HG03575 (cell line): ENCODE data around the gene SPSB1.

ENCODE experiments used
- ATAC-seq: cut with Tn5 transposase; IDR thresholded peaks from one replicate; pipeline ENCODE4 v1.9.1; 2021; ENCODE audit not compliant: unreplicated experiment, insufficient number of reproducible peaks, low FRiP score; ENCODE audit errors: extremely low read depth

SPSB1 gene

DNA sequence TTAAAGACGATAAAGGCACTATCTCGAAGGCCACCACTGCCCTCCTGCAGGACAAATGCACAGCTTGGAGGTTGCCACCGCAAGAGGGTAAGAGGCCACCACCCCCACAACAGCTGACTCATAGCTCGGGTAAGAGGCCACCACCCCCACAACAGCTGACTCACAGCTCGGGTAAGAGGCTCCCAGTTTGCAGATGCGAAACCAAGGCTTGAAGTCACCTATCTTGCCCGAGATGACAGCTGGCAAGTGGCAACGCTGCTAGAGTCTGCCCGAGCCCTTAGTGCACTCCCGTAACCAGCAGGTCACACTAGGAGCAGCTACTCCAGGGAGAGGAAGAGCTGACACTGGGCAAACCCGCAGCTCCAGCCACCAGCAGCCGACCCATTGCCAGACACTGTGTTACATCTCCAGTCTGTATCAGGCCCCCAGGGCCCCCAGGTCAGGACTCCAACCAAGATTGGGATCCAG is 17.1 kb upstream of the SPSB1 start:
- no peak for ATAC-seq

DNA sequence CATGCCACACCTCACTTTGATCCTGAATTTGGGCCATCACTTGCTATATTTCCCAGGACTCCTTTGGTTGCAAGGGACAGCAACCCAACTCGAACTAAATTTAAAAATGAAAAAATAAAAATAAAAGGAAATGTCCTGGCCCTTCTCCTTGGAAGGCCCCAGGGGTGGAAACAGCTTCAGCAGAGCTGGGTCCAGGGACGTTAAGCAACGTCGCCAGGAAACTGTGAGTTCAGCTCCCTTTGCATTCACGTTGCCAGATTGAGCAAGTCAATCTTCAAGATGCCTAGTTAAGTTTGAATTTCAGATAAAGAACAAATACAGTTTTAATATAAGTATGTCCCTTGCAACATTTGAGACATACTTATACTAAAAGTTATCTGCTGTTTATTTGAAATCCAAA is 14.6 kb upstream of the SPSB1 start:
- ATAC-seq, result no peak

DNA sequence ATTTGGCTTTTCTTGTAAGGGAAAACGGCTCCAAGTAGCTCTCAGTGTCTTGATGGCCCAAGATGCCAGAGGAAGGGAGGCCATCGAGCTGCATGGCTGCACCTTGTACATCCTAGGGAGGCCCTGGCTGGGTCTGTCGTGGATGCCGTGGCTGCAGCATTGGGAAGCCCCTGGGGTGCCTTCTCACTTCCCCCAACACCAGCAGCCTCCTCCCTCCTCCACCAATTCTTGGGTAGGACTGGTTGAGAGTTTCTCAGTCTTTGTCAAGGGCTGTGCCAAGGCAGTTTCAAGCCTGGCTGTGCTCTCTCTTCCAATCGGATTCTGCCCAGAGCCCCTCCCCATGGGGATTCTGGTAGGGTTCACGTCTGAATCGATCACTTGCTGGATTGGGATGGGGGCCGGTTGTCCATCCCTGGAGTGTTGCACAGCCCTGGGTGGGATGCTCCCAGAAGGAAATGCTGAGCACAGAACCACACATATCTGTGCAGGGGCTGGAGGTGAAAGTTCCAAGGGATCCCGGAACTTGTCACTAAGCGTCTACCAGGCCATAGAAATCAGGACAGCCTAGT is 14.0 kb upstream of the SPSB1 start:
- no peak for ATAC-seq

DNA sequence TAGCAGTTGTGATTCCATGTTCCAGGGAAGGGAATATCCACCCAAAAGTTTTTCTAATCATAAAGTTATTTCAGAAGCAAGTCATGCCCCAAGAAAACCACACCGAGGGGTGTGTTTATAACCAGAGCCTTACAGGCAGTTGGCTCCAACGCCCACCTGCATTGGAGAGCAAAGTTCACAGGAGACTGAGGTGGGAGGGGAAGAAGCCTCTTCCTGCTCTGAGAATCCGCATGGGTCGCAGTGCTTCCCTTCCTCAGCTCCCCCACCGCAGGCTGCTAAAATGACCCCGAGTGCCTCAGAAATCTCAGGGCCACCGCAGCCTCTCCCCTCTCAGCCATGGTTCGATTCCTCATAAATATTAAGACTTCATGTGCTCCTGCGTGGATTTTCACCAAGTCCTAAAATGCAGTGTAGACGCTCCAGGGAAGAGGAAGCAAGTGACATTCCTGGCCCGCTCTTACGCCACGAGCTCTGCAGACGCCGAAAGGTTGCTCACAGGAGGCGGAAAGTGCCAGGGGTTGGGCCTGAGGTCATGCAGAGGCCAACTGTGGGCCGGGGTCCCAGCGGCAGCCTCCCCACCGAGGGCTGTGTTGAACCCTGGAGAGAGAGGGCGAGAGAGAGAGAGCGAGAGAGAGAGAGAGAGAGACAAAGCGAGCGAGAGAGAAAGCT is 13.4 kb upstream of the SPSB1 start:
- no peak for ATAC-seq

DNA sequence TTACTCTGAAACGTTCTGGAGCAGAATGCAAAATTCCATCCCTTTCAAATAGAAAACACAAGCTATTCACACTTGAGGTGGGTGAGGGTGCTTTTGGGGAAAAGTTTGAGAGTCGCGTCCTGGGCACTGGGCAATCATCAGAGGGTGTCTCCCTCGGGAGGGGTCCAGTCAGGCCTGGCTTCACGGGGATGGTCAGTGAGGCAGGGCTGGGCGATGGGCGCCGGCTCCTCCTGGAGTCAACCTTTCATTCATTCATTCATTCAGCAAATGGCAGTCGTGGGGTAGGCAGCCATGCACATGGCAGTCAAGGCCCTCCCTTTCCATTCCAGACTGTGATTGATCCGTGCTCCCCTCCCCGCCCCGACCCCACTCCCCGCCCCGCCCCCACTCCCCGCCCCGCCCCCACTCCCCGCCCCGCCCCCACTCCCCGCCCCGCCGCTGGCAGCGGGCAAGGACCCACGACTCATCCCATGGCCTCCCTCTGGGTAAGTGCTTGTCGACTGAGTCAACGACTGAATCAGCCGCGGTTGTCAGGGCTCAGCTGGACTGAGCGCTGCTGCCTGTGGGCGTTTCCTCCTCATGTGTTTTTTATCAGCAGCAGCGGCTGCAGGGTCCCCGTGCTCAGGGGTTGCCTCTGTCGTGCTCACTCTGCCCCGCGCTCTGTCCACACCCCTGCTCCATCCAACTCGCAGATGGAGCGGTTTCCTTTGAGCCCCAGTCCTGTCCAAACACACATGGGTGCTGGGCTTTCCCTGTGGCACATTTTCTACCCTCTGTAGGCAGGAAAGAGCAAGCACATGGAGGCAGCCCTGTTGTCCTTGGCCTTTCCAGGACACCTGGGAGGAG is 12.5 kb upstream of the SPSB1 start:
- ATAC-seq, result no peak

- no peak for ATAC-seq
Measured at GRCh38 chr1:9281071-9281827, 11.4 kb upstream of the SPSB1 start.

DNA sequence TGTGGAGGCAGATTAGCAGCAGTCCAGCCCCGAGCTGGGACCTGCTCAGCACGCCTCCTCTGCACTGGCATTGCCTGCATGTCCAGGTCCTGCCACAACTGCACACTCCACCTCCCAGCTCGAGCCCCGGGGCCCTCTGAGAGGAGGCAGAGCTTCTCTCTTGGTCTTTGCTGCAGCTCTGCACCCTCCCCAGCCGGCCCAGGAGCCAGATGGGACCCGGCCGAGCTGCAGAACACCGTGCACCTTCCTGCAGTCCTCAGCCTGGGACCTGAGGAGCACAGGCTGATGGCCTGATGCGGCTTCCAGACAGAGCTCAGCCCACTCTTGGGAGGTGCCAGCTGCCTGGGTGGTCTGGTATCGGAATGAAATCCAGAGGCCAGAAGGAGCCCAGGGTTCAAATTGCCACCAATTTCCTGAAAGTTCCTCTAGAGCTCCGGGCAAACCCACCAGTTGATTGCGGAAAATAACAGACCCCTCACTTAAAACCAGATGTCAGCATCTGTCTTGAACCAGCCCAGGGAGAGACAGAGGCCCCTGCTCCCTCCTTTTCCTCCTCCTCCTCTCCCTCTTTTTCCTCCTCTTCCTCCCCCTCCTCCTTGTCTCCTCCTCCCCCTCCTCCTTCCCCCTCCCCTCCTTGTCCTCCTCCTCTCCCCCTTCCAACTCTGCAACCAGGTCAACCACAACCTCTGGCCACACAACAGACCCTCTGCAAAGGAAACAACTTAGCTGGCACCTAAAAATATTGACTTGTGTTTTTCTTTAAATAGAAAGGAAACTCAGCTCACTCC is 10.6 kb upstream of the SPSB1 start:
- ATAC-seq, result no peak

GRCh38 chr1:9282696-9282955 is 10.1 kb upstream of the SPSB1 start:
- ATAC-seq, result no peak

DNA sequence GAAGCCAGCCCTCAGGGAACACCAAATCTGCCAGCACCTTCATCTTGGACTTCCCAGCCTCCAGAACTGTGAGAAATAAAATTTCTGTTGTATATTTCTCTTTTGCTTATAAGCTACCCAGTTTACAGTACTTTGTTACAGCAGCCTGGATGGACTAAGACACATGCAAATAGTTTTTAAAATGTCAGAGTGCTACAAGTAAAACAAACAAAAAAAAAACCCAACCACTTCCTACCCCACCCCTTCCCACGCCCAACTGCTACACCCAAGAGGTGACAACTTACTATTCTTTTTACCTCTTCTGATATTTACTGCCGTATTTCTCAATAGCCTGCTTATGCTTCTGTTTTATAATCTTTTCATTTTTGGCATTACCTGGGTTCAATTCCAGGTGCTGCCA is 8.6 kb upstream of the SPSB1 start:
- no peak for ATAC-seq

DNA sequence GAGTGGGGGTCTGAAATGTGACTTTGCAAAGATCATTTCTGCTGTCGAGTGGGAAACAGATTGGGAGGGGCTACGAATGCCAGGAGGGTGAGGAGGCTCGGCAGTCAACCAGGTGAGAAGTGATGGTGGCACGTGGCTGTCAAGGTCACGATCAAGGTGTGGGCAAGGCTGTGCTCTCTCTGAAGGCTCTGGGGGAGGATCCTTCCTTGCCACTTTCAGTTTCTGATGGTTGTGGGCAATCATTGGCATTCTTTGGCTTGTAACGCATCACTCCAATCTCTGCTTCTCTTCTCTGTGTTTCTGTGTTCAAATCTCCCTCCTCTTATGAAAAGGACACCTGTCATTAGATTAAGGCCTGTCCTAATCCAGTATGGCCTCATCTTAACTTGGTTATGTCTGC is 6.1 kb upstream of the SPSB1 start:
- ATAC-seq, result no peak

GRCh38 chr1:9289090-9289534 is 3.6 kb upstream of the SPSB1 start:
- no peak for ATAC-seq

- ATAC-seq, result no peak
Measured at GRCh38 chr1:9289711-9290485, 2.8 kb upstream of the SPSB1 start.

DNA sequence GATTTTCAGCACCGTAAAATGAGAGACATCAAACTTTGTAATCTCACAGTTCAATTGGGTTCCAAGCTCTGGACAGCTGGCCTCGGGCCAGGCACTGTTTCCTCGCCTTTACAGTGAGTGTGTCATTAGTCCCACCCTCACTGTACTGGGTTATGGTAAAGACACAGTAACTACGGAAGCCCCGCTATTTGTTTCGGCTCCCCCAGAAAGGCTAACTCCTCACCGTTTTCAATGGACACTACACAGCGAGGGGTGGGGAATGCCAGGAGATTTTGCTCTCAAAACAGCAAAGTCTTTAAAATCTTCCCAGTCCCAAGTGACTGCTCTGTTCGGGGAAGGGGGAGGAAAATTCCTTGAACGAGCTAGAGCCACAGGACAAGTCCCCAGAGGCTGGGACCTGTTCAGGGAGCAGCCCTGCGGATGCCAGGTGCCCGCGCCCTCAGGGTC is 757 bp upstream of the SPSB1 start:
- ATAC-seq, result no peak

DNA sequence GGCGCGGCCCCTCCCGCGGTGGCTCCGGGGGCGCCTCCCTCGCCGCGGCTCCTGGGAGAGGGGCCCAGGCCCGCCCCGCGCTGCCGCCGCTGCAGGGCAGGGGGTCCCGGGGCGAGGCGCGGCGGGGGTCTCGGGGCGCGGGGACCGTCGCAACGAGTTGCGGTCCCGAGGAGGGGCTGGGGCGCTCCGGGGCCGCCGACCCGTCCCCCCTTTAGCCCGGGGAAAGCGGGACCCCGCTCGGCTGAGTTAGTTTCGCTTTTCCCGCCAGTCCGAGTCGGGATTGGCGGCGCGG is 493 bp downstream of the SPSB1 start:
- ATAC-seq, result no peak

- no peak for ATAC-seq
Measured at GRCh38 chr1:9293533-9294404, 1.1 kb downstream of the SPSB1 start.

- ATAC-seq, result no peak
Measured at GRCh38 chr1:9294405-9294773, 1.7 kb downstream of the SPSB1 start.

DNA sequence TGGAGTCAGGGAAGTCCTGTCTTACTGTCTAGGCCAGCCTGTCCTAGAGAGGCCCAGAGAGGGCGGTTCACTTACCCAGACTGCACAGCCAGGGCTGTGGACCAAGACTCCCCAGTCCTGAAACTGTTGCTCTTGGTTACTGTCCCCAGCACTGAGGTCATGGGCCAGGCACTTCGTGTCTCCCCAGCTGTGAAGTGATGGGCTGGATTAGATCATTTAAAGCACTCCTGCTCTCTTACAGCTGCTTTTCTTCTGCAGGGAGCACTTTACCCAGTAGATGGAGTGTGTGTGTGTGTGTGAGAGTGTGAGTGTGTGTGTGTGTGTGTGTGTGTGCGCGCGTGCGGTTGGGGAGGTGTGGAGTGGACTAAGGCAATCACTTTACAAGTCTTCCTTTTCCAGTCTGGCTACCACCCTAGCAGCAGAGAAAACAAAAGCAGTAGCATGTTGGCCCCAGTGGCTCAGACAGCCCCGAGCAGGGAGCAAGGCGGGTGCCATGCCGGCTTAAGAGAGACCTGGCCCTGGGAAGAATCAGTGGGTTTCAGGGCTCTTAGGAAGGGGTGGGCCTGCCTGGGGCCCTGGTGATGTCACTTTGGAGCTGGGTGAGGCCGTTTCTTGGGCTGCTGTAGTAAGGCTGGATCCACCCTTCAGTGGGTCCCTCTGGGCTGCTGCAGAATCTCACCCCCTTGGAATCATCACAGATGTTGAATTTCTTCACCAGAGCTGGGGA is 2.4 kb downstream of the SPSB1 start:
- ATAC-seq, result no peak
